KMS-11 (cell line): ENCODE measurements around the gene TEX22.

Experiments
- H2AFZ ChIP-seq: fragments of 200-600 bp; sonication (generic); 2 replicates; pipeline ENCODE4 v1.6.1; 2016; ENCODE audit warnings: antibody characterized with exemption, mixed run types, low read depth
- H3K27ac ChIP-seq: fragments of 200-600 bp; sonication (generic); 2 replicates; pipeline ENCODE4 v1.6.1; 2016; ENCODE audit warnings: mild to moderate bottlenecking, mixed run types
- H3K27me3 ChIP-seq: fragments of 200-600 bp; sonication (generic); 2 replicates; pipeline ENCODE4 v1.6.1; 2017; ENCODE audit warnings: mild to moderate bottlenecking, low read depth, mixed run types, moderate library complexity; ENCODE audit not compliant: insufficient read depth
- H3K36me3 ChIP-seq: fragments of 200-600 bp; sonication (generic); 2 replicates; pipeline ENCODE4 v1.6.1; 2017; ENCODE audit warnings: mild to moderate bottlenecking, mixed run types; ENCODE audit not compliant: insufficient read depth
- H3K4me1 ChIP-seq: fragments of 200-600 bp; sonication (generic); 2 replicates; pipeline ENCODE4 v1.6.1; 2016; ENCODE audit warnings: mild to moderate bottlenecking, low read depth, mixed run types; ENCODE audit not compliant: poor library complexity, severe bottlenecking
- H3K4me2 ChIP-seq: fragments of 200-600 bp; sonication (generic); 2 replicates; pipeline ENCODE4 v1.7.0; 2016; ENCODE audit warnings: mild to moderate bottlenecking, mixed run types
- H3K4me3 ChIP-seq: fragments of 200-600 bp; sonication (generic); IDR thresholded peaks from 2 replicates; pipeline ENCODE4 v1.6.1; 2017; ENCODE audit warnings: low read depth, low read length, mixed read lengths; ENCODE audit not compliant: insufficient read depth
- H3K79me2 ChIP-seq: fragments of 200-600 bp; sonication (generic); 2 replicates; pipeline ENCODE4 v1.6.1; 2016; ENCODE audit warnings: low read depth, mixed run types; ENCODE audit not compliant: insufficient read depth
- H3K9ac ChIP-seq: fragments of 200-600 bp; sonication (generic); 2 replicates; pipeline ENCODE4 v1.6.1; 2016; ENCODE audit warnings: mild to moderate bottlenecking, mixed run types
- H4K20me1 ChIP-seq: fragments of 200-600 bp; sonication (generic); 2 replicates; pipeline ENCODE4 v1.6.1; 2016; ENCODE audit warnings: mild to moderate bottlenecking, mixed run types; ENCODE audit not compliant: insufficient read depth
- TF ChIP-seq, protein P1 (sequence below): fragments of 200-600 bp; sonication (generic); conservative IDR thresholded peaks from 2 replicates; pipeline ENCODE4 v1.6.1; 2017; ENCODE audit warnings: low read depth, mild to moderate bottlenecking, antibody characterized with exemption, low read length, moderate library complexity, mixed read lengths

Gene TEX22

DNA sequence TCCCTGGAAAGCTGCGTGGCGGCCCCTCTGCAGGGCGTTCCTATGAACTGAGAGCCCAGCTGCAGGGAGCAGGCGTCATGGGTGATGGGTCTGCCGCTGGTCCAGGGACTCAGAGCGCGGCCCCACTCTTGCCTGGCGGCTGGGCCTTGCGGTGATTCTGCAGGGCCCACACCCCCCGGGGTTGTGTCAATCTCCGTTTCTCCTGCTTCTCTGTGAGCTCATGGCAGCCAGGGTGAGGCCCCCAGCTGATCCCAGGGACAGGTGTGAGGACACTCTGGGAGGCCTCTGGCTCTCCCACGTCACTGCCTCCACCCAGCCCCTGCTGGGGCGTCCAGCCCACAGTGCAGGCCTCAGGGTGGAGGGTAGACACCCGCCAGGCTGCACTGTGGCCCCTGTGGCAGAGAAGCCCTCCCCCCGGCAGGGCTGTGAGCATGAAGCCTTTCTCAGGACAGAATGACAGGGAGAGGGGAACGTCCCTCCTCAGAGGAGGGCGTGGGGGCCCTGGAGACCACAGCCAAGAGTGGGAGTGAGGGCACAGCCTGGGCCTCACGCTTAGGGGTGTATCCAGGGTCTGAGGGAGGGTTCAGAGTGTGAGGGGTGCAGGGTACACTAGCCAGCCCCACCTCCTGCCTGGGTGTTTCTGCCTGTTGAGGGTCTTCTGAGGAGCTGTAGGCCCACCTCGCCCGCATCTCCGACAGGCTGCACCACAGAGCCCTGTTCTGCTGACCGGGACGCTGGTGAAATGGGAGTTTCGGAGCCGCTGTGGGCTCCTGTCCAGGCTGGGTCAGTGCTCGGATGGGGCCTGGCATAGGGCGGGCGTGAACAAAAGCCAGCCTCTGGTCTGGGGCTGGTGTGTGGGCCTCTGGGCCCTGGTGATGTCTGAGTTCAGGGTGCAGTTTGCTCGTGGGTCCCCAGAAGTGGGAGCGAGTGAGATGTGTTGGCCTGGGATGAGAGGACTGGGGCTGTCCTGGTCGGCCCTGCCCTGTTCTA is 49.6 kb downstream of the TEX22 start:
- no peak overlapping the region for H3K4me3 ChIP-seq
- no peaks in the 10 kb centered on the region for H3K27me3 ChIP-seq
- peak overlapping the region; percentile 45 for H2AFZ ChIP-seq
- H3K4me2 ChIP-seq, result peak overlapping the region; percentile 29; the same call in 1 of the 2 replicates
- H3K9ac ChIP-seq, result no peak overlapping the region
- H3K79me2 ChIP-seq, result no peaks in the 10 kb centered on the region
- TF ChIP-seq, protein P1, sequence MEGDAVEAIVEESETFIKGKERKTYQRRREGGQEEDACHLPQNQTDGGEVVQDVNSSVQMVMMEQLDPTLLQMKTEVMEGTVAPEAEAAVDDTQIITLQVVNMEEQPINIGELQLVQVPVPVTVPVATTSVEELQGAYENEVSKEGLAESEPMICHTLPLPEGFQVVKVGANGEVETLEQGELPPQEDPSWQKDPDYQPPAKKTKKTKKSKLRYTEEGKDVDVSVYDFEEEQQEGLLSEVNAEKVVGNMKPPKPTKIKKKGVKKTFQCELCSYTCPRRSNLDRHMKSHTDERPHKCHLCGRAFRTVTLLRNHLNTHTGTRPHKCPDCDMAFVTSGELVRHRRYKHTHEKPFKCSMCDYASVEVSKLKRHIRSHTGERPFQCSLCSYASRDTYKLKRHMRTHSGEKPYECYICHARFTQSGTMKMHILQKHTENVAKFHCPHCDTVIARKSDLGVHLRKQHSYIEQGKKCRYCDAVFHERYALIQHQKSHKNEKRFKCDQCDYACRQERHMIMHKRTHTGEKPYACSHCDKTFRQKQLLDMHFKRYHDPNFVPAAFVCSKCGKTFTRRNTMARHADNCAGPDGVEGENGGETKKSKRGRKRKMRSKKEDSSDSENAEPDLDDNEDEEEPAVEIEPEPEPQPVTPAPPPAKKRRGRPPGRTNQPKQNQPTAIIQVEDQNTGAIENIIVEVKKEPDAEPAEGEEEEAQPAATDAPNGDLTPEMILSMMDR, result no peak
- no peaks in the 10 kb centered on the region for H4K20me1 ChIP-seq
- H3K4me1 ChIP-seq, result peaks cover 6% of the 10 kb centered on the region
- H3K36me3 ChIP-seq, result no peaks in the 10 kb centered on the region
- no peak overlapping the region for H3K27ac ChIP-seq

DNA sequence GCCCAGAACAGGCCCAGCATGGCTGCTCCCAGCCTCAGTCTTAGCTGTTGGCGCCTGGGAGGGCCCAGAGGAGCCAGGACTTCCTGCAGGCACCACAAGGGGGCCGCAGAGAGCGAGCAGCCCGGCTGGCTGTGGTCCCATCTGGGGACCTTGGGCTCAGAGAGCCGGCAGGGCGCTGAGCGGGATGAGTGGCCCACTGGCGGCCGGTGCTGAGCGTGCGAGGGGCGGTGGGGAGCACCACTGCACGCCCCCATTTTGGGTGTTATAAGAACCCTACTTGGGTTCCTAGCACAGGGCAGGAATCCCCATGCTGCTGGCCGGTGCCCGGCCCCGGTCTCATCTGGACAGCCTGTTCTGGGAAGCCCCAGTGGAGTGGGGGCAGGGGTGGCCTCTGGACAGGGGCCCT is 50.4 kb downstream of the TEX22 start:
- Histone ChIP-seq H3K27ac (no peak overlapping the region), H4K20me1 (no peaks in the 10 kb centered on the region), H3K4me1 (peaks cover 6% of the 10 kb centered on the region), H3K9ac (no peak overlapping the region), H2AFZ (peak overlapping the region; percentile 45; the same call in 1 of the 2 replicates), H3K4me2 (peak overlapping the region; percentile 29; the same call in 1 of the 2 replicates), H3K4me3 (no peak overlapping the region), H3K27me3 (no peaks in the 10 kb centered on the region), H3K36me3 (no peaks in the 10 kb centered on the region), H3K79me2 (no peaks in the 10 kb centered on the region)
- TF ChIP-seq, protein P1, result peak; percentile 86

DNA sequence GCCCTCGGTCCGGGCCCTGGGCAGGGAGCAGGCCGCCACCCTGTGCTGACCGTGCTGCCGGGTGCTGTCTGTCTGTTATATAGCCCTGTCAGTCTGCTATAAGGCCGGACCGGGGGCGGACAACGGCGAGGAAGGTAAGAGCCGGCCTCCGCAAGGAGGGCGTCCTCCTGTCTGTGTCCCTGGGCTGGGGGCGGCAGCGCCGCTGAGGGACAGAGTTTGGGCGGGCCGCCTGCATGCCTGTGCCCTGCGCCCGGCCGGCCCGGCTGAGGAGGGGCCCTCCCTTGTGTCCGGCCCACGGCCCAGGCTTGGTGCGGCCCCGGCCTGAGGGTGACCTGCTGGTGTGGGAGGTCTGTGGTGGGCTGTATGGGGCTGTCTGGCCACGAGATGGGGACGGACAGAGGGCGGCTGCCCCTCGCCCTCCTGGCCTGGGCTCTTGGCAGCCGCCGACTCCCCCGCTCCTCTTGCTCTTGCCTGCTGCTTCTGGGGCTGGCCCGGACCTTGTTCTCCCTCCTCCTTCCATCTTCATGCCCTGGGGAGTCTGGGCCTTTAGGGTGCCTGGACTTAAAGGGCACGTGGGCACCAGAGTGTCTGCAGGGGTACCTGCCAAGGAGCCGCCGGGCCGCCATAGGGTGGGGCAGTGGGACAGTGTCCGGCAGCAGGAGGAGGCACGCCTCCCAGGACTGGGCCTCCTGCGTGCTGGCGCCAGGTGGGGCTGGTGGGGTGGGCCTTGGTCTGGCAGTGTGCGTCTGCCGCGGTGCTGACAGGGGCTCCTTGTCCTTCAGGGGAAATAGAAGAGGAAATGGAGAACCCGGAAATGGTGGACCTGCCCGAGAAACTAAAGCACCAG is 51.2 kb downstream of the TEX22 start:
- Histone ChIP-seq H4K20me1 (no peaks in the 10 kb centered on the region), H3K4me1 (peaks cover 6% of the 10 kb centered on the region), H3K9ac (no peak overlapping the region), H2AFZ (peak overlapping the region; percentile 45; the same call in 1 of the 2 replicates), H3K79me2 (no peaks in the 10 kb centered on the region), H3K27me3 (no peaks in the 10 kb centered on the region), H3K4me3 (no peak overlapping the region), H3K4me2 (no peak overlapping the region), H3K36me3 (no peaks in the 10 kb centered on the region), H3K27ac (no peak overlapping the region)
- TF ChIP-seq, protein P1, result no peak

DNA sequence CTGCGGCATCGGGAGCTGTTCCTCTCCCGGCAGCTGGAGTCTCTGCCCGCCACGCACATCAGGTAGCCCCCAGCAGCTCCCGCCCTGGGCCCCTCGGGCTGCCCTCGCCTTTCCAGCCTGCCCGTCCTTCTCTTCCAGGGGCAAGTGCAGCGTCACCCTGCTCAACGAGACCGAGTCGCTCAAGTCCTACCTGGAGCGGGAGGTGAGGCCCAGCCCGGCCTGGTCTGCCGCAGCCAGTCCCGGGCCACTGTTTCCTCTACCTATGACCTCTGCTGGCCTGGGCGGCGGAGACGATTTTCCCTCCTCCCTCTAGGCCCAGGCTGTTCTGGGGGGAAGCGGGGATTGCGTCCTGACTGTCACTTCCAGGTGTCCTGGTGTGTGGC is 51.8 kb downstream of the TEX22 start:
- H3K36me3 ChIP-seq, result no peaks in the 10 kb centered on the region
- no peaks in the 10 kb centered on the region for H3K79me2 ChIP-seq

More for the DNA sequence above, 51.8 kb downstream of the TEX22 start:
- Histone ChIP-seq H3K27me3 (no peaks in the 10 kb centered on the region), H2AFZ (no peak overlapping the region), H3K9ac (no peak overlapping the region), H3K27ac (no peak overlapping the region), H3K4me2 (no peak overlapping the region), H3K4me3 (no peak overlapping the region), H3K4me1 (peaks cover 6% of the 10 kb centered on the region), H4K20me1 (no peaks in the 10 kb centered on the region)
- TF ChIP-seq, protein P1, result no peak
